GM12872 (cell line): Measurements from ENCODE around the gene DEFB124.

Experiments
- TF ChIP-seq, protein P1 (sequence below): IDR thresholded peaks from 3 replicates; pipeline ENCODE4 v1.5.1; 2011; ENCODE audit warnings: low read depth, mild to moderate bottlenecking, low read length, moderate library complexity; ENCODE audit not compliant: insufficient read depth

The DEFB124 gene

DNA sequence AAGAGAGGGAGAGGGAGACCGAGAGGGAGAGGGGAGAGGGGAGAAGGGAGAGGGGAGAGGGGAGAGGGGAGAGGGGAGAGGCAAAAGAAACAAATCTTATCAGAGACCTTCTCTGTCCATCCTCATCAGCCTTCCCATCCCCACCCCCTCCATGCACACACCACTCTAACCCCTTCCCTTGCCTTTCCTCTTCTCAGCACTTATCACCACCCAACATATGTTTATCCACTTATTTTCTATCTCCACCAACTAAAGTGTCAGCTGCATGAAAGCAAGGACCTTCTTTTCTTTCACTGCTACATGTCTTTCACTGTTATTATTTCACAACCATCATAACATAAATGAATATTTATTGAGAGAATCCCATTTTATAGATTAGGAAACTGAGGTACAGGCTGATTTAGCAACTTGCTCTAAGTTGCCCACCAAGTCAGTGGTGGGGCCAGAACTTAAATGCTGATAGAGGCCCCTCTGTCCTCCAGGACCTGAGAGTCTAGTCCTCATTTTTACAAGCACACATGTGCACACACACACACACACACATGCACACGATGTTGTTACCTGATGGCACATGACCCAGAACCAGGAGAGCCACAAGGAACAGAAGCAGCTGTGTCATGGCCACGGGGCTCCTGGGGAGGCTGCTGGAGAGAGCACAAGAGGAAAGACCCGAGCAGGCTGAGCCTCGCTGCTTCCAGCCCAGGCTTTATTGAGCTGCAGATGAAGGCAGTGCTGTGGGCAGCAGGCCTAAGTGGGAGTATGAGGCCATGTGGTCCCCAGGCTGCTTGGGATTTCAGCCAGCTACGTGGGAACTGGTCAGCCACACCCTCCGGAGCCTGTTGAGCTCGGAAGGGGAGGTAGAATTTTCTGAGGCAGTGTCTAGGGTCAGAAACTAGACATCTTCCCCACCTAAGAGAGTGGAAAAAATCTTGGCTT is 2.3 kb downstream of the DEFB124 start:
- TF ChIP-seq, protein P1, sequence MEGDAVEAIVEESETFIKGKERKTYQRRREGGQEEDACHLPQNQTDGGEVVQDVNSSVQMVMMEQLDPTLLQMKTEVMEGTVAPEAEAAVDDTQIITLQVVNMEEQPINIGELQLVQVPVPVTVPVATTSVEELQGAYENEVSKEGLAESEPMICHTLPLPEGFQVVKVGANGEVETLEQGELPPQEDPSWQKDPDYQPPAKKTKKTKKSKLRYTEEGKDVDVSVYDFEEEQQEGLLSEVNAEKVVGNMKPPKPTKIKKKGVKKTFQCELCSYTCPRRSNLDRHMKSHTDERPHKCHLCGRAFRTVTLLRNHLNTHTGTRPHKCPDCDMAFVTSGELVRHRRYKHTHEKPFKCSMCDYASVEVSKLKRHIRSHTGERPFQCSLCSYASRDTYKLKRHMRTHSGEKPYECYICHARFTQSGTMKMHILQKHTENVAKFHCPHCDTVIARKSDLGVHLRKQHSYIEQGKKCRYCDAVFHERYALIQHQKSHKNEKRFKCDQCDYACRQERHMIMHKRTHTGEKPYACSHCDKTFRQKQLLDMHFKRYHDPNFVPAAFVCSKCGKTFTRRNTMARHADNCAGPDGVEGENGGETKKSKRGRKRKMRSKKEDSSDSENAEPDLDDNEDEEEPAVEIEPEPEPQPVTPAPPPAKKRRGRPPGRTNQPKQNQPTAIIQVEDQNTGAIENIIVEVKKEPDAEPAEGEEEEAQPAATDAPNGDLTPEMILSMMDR = no peak

DNA sequence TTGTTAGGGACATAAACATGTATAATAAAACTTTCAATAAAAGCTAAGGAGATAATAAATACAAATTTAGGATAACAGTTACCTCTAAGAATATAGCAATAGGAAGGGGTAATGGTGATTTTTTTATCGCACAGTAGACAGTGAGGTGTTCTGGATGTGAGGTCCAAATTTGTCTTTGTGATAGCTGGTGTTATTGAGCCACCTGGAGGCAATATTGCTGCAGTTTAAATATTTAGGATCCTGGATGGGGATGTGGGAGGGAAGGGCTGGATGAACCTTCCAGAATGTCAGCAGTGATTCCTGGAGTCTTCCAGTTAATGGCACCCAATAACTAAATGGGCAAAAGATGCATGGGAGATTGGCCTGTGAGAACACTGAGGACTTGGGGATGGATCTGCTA is 20.6 kb downstream of the DEFB124 start:
- TF ChIP-seq, protein P1 = no peak

DNA sequence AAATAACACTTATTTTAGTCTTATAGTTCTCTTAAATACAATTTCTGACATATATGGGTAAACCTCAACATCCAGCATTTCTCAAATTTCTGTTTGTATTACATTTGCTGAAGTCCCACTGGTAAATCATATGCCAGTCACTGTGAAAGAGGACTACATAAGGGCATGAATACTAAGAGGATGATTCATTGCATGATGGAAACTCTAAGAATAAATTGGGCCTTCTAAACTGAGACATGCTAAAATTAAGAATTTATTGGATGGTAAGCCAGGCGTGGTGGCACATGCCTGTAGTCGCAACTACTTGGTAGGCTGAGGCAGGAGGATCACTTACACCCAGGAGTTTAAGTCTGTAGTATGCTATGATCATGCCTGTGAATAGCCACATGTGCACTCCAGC is 22.4 kb downstream of the DEFB124 start:
- TF ChIP-seq, protein P1 = no peak

DNA sequence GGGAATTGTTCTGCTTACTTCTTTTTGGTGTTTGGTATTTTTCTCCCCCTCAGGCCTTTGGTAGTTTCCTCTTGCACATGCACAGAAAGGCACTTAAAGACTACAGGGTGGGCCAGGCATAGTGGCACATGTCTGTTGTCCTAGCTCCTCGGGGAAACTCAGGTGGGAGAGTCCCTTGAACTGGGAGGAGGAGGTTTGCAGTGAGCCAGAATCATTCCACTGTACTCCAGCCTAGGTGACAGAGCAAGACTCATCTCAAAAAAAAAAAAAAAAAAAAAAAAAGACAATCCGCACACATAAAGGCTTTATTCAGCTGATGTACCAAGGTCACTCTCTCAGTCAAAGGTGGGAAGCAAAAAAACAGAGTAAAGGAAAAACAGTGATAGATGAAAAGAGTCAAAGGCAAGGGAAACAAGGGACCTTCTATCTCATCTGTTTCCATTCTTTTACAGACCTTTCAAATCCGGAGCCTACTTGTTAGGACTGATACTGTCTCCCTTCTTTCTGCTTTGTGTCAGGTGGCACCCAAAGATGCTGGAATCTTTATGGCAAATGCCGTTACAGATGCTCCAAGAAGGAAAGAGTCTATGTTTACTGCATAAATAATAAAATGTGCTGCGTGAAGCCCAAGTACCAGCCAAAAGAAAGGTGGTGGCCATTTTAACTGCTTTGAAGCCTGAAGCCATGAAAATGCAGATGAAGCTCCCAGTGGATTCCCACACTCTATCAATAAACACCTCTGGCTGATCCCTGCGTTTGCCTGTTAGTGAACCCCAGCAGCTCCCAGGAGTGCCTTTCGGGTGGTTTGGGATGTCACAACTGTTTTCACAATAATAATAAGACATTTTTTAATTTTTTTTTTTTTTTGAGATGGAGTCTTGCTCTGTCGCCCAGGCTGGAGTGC is 25.2 kb downstream of the DEFB124 start:
- TF ChIP-seq, protein P1 = no peak

DNA sequence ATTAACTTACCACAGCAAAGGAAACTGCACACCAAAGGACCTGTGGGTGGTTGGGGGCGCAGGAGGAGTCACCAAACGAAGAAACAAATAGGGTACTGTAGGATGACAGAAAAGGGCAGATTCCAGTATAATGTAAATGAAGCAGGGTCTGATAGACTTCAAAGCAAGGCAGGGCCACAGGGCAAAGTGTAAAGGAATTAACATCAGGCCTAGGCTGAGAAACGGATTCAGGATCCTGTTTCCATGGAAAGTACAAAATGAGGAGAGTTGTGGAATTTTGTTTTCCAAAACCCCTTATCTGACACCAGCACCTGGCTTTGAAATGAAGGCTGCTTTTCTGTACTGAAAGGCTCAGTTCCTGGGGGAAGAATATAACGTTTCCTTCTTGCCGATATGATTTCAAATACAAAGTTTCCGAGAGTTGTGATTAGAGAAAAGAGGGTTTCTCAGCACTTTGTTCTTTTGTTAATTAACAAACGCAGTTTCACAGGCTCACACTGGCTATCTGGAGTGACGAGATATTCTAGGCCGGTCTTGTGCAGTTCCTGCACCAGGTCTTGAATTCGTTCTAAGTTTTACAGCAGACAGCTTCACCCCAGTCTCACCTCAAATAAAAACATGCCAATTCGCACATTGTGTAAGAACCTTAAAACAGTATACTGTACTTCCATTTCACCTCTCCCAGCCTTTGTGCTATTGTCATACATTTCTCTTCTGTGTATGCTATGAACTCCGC is 28.7 kb downstream of the DEFB124 start:
- TF ChIP-seq, protein P1 = no peak

DNA sequence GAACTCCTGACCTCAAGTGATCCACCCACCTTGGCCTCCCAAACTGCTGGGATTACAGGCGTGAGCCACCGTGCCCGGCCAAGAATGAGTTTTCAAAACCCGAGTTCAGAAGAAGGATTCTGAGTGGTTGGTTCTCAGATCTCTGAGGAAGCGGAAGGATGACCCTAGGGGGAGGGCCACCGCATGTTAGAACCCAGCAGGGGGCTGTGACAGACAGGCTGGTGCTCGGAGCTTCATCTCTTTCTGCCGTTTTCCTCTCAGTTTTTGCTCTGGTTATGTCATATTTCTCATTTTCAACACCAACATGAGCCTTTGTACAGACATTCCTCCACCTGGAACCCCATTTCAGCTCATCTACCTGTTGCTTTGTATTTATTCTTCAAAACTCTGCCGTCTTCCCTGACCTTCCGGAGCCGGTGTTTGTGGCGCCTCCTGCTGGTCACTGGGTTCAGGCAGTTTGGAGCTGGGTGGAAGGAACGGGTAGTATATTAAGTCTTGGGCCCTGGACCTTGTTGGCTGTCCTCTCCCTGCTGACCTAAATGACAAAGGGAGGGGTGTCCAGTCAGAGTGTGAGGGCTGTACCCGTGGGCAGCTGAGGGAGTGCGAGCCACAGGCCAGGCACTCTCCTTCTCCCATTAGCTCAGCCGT is 34.8 kb downstream of the DEFB124 start, which contains the start of gene DEFB123:
TSS of gene DEFB123 (plus strand) at position 621 of the 648 bp plus-strand sequence. CDS start 67 bp downstream, outside the sequence.
- TF ChIP-seq, protein P1 = peak; percentile 56
